Motor neuron (in vitro differentiated cells): ENCODE measurements around the gene SH3RF2. TPM values are rescaled to one million over a fixed set of nuclear protein-coding genes. Genes with fewer than 3 reads are reported as not detected.

Source experiments
- ATAC-seq, 8 experiments: fragments of 200-7000 bp; cut with Tn5 transposase; replicated peaks in 6 of 8; 2 replicates each; pipeline ENCODE4 v1.8.0; 2021; ENCODE audit warnings: mild to moderate bottlenecking in 8 of 8, moderate library complexity in 8 of 8
- H3K27ac ChIP-seq, 2 donors: fragments of 250-450 bp; sonication (Bioruptor Pico); 2 replicates each; pipeline ENCODE4 v1.9.0; 2021; ENCODE audit warnings: antibody characterized with exemption in 2 of 2, mild to moderate bottlenecking in 2 of 2, moderate library complexity in 1 of 2
- H3K4me1 ChIP-seq, 2 donors: fragments of 250-450 bp; sonication (Bioruptor Pico); replicated peaks in 1 of 2; 2 replicates each; pipeline ENCODE4 v1.6.1; 2021; ENCODE audit warnings: antibody characterized with exemption in 2 of 2, mild to moderate bottlenecking in 2 of 2, moderate library complexity in 1 of 2
- H3K4me3 ChIP-seq, 5 donors: fragments of 250-450 bp; sonication (Bioruptor Pico); 2 replicates each; pipeline ENCODE4 v1.9.0; 2021; ENCODE audit warnings: antibody characterized with exemption in 5 of 5, mild to moderate bottlenecking in 5 of 5, moderate library complexity in 4 of 5
- WGBS, 10 experiments: fragments of 450-650 bp; shearing (Covaris generic); methylation state at CpG; one replicate each; pipeline ENCODE4 v1.0.0; 2022; 5-methylcytosine and 5-hydroxymethylcytosine counted together
- in situ Hi-C, 9 experiments: fragments of 400-800 bp; cut with MboI; loops; one replicate each; pipeline ENCODE4 v1.15.0; 2021; ENCODE audit warnings: low sequenced_read_pairs in 9 of 9, low pct_unique_long_range_greater_than_20kb in 2 of 9; ENCODE audit not compliant: unreplicated experiment in 9 of 9
- total RNA-seq, 8 experiments: library from RNA; unstranded; fragments of 300-600 nt; gene quantifications; 2 replicates each; pipeline versions ENCODE4 v1.2.3 to v1.2.4, GENCODE V29; 2022

The SH3RF2 gene
- total RNA-seq, 8 experiments from 2014 or later, result 0.05 to 0.85 (median 0.27) TPM; not detected in 1

DNA sequence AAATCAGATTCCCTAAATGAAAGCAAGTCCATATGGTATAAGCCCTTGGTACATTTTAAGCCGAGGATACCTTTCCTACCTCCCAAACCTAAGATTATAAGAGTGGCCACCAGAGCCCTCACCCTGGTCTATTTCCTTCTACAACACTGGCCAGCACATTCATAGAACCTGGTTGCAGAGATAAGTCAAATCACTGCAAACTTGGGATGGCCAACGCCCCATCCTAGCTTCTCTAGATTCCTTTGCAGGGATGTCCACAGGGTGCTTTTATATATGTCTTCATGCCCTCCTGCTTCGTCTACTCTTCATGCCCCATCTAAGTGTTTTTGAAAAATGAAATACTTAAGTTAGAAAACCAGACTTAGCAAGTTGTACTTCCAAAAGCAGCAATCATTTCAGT lies 41.8 kb downstream of the SH3RF2 start:
- Histone ChIP-seq H3K27ac (no peak overlapping the region), H3K4me3 (no peak overlapping the region), H3K4me1 (no peaks in the 10 kb centered on the region)
- no peak for ATAC-seq
- in situ Hi-C loops, result no loop called here
- 41 to 100% (median 64%) methylated on average over 1 to 3 of the region's 3 CpGs for WGBS, 10 experiments

- Histone ChIP-seq H3K27ac (no peak overlapping the region), H3K4me3 (no peak overlapping the region), H3K4me1 (no peaks in the 10 kb centered on the region)
- in situ Hi-C loops, result no loop called here
- ATAC-seq, result no peak
- WGBS, 10 experiments, result 14 to 100% (median 86%) methylated on average over 1 of the region's 1 CpG; no CpG with 5 or more reads in 1 of the 10 experiments
Measured at GRCh38 chr5:145978708-145979107, 42.3 kb downstream of the SH3RF2 start.

DNA sequence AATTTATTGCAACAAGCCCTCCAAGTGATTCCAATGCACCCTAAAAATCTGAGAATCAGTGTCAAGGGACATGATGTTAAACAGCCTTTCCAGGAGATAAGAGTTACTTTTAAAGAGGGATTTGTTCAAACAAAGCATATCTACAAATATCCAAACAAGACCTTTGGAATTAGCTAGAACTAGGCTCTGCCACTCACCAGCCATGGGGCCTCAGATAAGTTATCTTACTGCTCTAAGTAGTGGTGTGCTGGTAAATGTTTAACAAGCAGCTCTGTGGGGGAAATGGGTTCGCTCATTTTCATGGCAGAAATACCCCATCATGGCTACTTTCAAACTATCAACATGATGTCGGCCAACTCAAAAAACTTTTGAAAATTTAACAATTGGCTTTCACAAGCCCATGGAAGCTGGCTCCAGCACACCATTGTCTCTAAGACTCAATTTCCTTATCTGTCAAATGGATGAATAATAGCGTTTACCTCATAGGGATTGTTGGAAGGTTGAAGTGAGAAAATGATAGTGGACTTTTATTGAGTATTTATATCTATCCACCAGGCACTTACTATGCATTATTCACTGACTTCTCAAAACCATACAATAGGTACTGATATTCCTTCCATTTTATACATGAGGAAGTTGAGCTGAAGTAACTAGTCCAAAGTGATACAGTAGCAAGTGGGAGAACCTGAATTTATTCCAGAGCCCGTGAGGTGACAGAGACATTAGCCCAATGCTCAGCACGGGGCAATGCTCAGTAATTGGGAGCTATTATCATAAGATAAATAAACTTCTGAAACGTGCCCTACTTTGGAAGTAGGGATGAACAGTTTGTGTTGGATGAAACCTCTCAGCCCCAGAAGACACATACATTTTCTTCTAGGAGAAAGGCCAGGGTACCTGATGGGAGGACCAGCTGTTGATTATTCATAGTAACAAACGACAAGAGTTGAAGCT lies 43.2 kb downstream of the SH3RF2 start:
- H3K27ac ChIP-seq, result no peak overlapping the region
- H3K4me1 ChIP-seq, result no peaks in the 10 kb centered on the region
- H3K4me3 ChIP-seq, result no peak overlapping the region
- 35 to 90% (median 68%) methylated on average over 2 to 7 of the region's 7 CpGs; no CpG with 5 or more reads in 1 of the 10 experiments for WGBS, 10 experiments
- in situ Hi-C loops, result no loop called here
- ATAC-seq, result no peak

- H3K4me1 ChIP-seq, result no peaks in the 10 kb centered on the region
- H3K4me3 ChIP-seq, result no peak overlapping the region
- no peak overlapping the region for H3K27ac ChIP-seq
- WGBS, 10 experiments, result 29 to 100% (median 100%) methylated on average over 1 of the region's 1 CpG; no CpG with 5 or more reads in 3 of the 10 experiments
- in situ Hi-C loops, result no loop called here
- no peak for ATAC-seq
Measured at GRCh38 chr5:145980259-145980658, 43.9 kb downstream of the SH3RF2 start.

GRCh38 chr5:145980718-145981117 lies 44.3 kb downstream of the SH3RF2 start:
- in situ Hi-C loops, result no loop called here
- no peak for ATAC-seq
- no peak overlapping the region for H3K27ac ChIP-seq
- H3K4me3 ChIP-seq, result no peak overlapping the region
- 75 to 100% (median 100%) methylated on average over 1 to 2 of the region's 2 CpGs; no CpG with 5 or more reads in 1 of the 10 experiments for WGBS, 10 experiments
- no peaks in the 10 kb centered on the region for H3K4me1 ChIP-seq

- peak in 3 of 8 experiments; percentile 59 to 89 (median 86) for ATAC-seq
- WGBS, 10 experiments, result 7 to 100% (median 82%) methylated on average over 2 to 3 of the region's 3 CpGs; no CpG with 5 or more reads in 3 of the 10 experiments
- Histone ChIP-seq H3K4me1 (no peaks in the 10 kb centered on the region), H3K27ac (no peak overlapping the region), H3K4me3 (no peak overlapping the region)
- in situ Hi-C loops, result no loop called here
Measured at GRCh38 chr5:145981589-145982571, 45.5 kb downstream of the SH3RF2 start.

GRCh38 chr5:145982572-145983318 lies 46.4 kb downstream of the SH3RF2 start:
- H3K4me1 ChIP-seq, result no peaks in the 10 kb centered on the region
- in situ Hi-C loops, result no loop called here
- H3K27ac ChIP-seq, result no peak overlapping the region
- ATAC-seq, result peak in 1 of 8 experiments; percentile 45
- H3K4me3 ChIP-seq, result no peak overlapping the region
- WGBS, 10 experiments, result 30 to 100% (median 83%) methylated on average over 1 to 3 of the region's 3 CpGs; no CpG with 5 or more reads in 1 of the 10 experiments

DNA sequence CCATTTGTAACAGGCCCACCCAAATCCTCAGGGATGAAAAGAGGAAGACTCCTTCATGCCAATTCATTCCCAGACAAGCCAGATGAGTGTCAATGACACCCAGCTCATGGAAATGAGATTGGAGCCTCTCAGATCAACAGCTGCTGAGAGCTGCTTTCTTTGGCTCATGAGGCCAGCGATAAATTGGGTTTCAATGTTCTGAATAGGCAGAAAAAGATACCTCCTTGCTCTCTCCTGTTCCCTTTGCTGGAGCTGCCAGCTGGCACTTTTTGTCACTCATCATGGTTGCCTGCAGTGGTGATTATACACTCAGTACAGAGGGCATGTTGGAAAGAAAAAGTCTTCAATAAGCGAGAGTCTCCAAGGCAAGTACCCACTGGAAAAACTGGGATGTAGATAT lies 47.1 kb downstream of the SH3RF2 start:
- in situ Hi-C loops, result no loop called here
- H3K4me1 ChIP-seq, result no peaks in the 10 kb centered on the region
- 17 to 100% (median 88%) methylated on average over 1 to 2 of the region's 2 CpGs; no CpG with 5 or more reads in 3 of the 10 experiments for WGBS, 10 experiments
- H3K27ac ChIP-seq, result no peak overlapping the region
- no peak for ATAC-seq
- no peak overlapping the region for H3K4me3 ChIP-seq

DNA sequence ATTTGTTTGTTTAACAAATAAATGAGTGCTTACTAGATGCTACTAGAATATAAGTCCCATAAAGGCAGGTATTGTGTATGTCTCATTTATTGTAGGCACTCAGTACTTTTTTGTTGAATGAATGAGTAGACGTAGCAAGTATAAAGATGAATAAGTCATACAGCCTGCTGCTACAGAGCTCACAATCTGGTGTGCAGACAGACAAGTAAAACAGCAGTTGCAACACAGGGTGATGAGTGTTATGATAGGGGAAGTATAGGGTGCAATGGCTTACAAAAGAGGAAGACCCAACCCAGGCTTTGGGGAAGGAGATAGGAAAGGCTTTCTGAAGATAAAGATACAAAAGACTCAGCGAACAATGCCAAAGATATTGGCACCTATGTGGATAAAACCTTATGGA lies 47.7 kb downstream of the SH3RF2 start:
- H3K4me3 ChIP-seq, result no peak overlapping the region
- H3K4me1 ChIP-seq, result no peaks in the 10 kb centered on the region
- 0 to 100% (median 83%) methylated on average over 1 to 2 of the region's 2 CpGs; no CpG with 5 or more reads in 1 of the 10 experiments for WGBS, 10 experiments
- H3K27ac ChIP-seq, result no peak overlapping the region
- ATAC-seq, result no peak
- in situ Hi-C loops, result no loop called here

GRCh38 chr5:145987856-145988255 lies 51.5 kb downstream of the SH3RF2 start:
- no peak overlapping the region for H3K4me3 ChIP-seq
- in situ Hi-C loops, result no loop called here
- no peak for ATAC-seq
- WGBS, 10 experiments, result 43 to 100% (median 100%) methylated on average over 1 of the region's 1 CpG; no CpG with 5 or more reads in 5 of the 10 experiments
- no peak overlapping the region for H3K27ac ChIP-seq
- no peaks in the 10 kb centered on the region for H3K4me1 ChIP-seq

- no peaks in the 10 kb centered on the region for H3K4me1 ChIP-seq
- H3K4me3 ChIP-seq, result no peak overlapping the region
- WGBS, 10 experiments, result 0 to 100% (median 50%) methylated on average over 1 to 2 of the region's 2 CpGs; no CpG with 5 or more reads in 2 of the 10 experiments
- no peak overlapping the region for H3K27ac ChIP-seq
- ATAC-seq, result no peak
- in situ Hi-C loops, result no loop called here
Measured at GRCh38 chr5:145988993-145989392, 52.6 kb downstream of the SH3RF2 start.

GRCh38 chr5:145989428-145989827 lies 53.0 kb downstream of the SH3RF2 start:
- Histone ChIP-seq H3K4me1 (no peaks in the 10 kb centered on the region), H3K4me3 (no peak overlapping the region), H3K27ac (no peak overlapping the region)
- WGBS, 10 experiments, result 17 to 100% (median 83%) methylated on average over 1 to 2 of the region's 2 CpGs; no CpG with 5 or more reads in 1 of the 10 experiments
- ATAC-seq, result no peak
- in situ Hi-C loops, result no loop called here
